GM18517 (cell line): Measurements from ENCODE around the gene CELA3B.
"Not testable (repeated sequence)": the region's sequence is repeated elsewhere in the genome, so short reads cannot be mapped to it uniquely, and the experiment has no call there.

Experiments
- ATAC-seq: cut with Tn5 transposase; IDR thresholded peaks from one replicate; pipeline ENCODE4 v1.9.1; 2021; ENCODE audit warnings: mild to moderate bottlenecking, moderate library complexity; ENCODE audit not compliant: unreplicated experiment

The CELA3B gene

GRCh38 chr1:22005261-22006149, 28.7 kb downstream of the CELA3B start:
- not testable (repeated sequence) for ATAC-seq

GRCh38 chr1:22006736-22007135, 29.9 kb downstream of the CELA3B start:
- not testable (repeated sequence) for ATAC-seq

DNA sequence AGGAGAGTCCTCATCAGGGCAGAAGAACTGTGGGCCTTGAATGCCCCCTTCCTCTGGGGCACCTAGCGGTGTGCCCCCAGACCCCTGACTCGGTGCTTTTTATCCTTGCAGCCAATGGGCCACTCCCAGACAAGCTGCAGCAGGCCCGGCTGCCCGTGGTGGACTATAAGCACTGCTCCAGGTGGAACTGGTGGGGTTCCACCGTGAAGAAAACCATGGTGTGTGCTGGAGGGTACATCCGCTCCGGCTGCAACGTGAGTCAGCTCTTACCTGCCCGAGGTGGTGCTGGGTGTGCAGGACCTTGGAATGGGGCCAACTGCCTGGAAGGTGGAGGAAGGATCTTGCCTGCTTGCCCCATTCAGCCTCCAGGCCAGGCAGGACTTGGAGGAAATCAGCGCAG, 30.4 kb downstream of the CELA3B start:
- ATAC-seq: not testable (repeated sequence)

GRCh38 chr1:22009566-22009965, 32.7 kb downstream of the CELA3B start:
- not testable (repeated sequence) for ATAC-seq

DNA sequence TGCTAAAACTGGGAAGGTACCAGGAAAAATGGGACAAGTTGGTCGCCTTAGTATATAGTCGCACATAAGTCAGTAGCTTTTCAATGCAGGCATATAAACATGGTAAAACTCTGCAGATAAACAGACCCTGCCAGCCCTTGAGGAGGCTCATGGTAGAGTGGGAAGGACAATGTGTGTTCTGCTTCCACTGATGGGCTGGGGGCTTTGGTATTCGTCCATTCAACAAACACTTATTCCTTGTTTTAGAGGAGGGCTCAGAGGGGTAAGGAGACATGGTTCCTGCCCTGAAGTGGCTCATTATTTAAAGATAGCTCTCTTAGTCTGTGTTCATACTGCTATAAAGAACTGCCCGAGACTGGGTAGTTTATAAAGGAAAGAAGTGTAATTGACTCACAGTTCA, 35.9 kb downstream of the CELA3B start:
- ATAC-seq: not testable (repeated sequence)

DNA sequence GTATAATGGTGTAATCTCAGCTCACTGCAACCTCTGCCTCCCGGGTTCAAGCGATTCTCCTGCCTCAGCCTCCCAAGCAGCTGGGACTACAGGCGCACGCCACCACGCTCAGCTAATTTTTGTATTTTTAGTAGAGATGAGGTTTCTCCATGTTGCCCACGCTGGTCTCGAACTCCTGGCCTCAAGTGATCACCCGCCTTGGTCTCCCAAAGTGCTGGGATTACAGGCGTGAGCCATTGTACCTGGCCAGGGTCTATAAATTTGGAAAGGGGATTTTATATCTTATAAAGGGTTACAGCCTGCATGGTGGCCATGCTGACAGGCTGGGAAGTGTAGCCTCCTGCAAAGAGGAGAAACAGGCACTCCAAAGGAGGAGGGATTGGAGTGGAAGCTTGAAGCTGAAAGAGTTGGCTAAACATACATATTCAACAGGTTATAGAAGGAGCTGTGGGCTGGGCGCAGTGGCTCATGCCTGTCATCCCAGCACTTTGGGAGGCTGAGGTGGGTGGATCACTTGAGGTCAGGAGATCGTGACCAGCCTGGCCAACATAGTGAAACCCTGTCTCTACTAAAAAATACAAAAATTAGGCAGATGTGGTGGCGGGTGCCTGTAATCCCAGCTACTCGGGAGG, 37.9 kb downstream of the CELA3B start:
- ATAC-seq: not testable (repeated sequence)

GRCh38 chr1:22018583-22019559, 42.0 kb downstream of the CELA3B start:
- no peak for ATAC-seq

DNA sequence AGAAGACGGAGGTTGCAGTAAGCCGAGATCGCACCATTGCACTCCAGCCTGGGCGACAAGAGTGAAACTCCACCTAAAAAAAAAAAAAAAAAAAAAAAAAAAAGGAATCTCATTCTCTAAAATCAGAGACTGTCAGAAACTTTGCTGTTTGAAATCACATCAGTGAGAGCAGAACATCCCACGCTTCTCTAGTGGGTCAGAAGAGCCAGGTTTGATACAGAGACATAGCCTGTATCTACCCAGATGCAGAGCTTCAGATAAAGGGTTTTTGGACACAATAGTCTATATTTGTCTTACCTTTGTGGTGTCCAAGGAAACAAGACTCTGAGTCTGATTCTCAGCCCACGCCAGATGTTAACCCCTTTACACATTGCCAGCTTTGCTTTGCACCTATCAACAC, 44.2 kb downstream of the CELA3B start:
- no peak for ATAC-seq

GRCh38 chr1:22024485-22025367, 47.9 kb downstream of the CELA3B start:
- peak; percentile 40 for ATAC-seq

DNA sequence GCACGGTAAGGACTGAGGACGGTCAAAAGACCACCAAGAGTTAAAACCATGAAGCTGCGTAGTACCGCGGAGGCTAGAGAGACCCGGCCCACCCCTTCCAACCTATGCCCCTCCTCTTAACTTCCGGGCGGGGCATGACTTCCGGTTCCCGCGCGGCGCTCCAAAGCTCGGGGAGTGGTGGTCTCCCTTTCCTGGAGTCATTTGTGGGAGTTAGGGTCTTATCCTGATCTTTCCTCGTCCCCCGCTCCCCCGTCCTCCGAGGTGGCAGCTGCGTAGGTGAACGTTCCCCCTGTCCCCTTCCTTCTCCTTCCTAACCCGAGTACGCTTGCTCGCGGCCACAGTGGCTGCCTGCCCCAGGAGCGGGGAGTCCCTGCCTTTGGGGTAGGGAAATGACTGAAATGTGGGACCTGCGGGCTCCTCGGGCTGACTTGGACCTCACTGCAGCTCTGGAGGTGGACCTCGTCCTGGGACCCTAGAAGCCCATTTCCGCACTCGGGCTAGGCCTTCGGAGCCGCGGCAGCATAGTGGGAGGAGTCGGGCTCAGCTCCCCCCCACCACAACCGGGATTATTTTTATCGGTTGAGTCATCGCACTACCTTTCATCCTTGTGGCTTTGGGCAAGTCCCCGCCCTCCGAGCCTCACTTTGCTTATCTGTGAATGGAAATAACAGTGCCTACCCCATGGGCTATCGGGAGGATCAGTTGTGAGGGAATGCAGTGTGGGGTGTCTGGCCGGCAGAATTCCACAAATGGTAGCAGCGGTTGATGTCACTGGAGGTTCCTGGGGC, 48.7 kb downstream of the CELA3B start:
- peak; percentile 74 for ATAC-seq

- no peak for ATAC-seq
Observed at GRCh38 chr1:22026924-22027289, 50.1 kb downstream of the CELA3B start.

- no peak for ATAC-seq
Observed at GRCh38 chr1:22030057-22030456, 53.2 kb downstream of the CELA3B start.

GRCh38 chr1:22030473-22030872, 53.7 kb downstream of the CELA3B start:
- no peak for ATAC-seq

GRCh38 chr1:22031214-22031962, 54.6 kb downstream of the CELA3B start:
- ATAC-seq: no peak

DNA sequence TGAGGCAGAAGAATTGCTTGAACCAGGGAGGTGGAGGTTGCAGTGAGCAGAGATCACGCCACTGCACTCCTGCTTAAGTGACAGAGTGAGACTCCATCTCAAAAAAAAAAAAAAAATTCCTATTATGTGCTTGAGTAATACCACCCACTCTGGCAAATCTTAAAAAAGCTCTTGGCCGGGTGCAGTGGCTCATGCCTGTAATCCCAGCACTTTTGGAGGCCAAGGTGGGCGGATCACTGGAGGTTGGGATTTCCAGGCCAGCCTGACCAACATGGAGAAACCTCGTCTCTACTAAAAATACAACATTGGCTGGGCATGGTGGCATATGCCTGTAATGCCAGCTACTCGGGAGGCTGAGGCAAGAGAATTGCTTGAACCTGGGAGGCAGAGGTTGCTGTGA, 58.0 kb downstream of the CELA3B start:
- ATAC-seq: not testable (repeated sequence)

DNA sequence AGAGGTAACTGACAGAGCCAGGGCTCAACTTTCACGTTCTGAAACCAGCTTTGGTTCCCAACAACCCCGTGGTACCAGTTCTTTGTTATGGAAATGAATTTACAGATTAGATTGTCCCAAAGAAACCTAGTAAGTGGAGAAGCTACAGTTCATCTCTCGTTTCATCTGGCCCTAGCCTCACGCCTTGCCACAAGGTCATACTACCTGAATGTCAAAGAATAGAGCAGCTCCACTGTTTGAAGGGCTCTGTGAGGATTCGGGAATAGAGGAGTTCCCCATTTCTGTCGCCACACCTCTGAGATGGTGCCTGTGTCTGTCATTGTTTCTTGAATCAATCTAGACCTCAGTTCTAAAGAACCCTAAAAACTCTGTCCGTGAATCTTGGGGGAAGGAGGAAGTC, 60.7 kb downstream of the CELA3B start:
- no peak for ATAC-seq

DNA sequence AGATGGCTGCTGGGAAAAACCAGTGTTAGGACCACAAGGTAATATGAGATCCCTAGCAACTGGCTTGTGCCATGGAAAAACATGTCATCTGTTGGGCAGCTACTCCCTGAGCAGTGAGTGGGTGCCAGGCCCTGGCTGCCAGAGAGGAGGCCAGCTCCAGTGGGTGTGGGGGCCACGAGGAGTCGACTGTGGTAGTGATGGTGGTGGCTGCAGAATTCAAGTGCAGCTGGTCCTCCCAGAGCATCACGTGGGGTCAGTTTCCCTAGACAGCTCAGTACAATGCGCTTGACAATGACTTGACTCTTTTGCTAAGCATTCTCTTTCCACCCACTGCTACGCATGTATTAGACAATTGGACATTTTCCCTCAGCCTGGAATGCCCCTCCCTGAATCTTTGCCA, 61.2 kb downstream of the CELA3B start:
- no peak for ATAC-seq
